Keratinocyte (primary cell): ENCODE results near the gene RASA1. TPM values are rescaled to one million over a fixed set of nuclear protein-coding genes. Genes with fewer than 3 reads are reported as not detected.
A peak's percentile ranks its signal among the peaks of the same experiment; 100 is the strongest.

Experiments used
- DNase-seq: peaks from one replicate; pipeline ENCODE4 v3.0.0-alpha.2; 2011; ENCODE audit warnings: low read depth, missing footprints, low spot score
- FAIRE-seq: peaks from 2 replicates; lab custom pipeline; 2011; peaks lifted over from hg19 to GRCh38; lab: Jason Lieb, UNC
- H2AFZ ChIP-seq: 2 replicates; pipeline ENCODE4 v1.6.0; 2012; ENCODE audit warnings: low read length, control low read depth, inconsistent platforms; ENCODE audit not compliant: control insufficient read depth
- H3K27ac ChIP-seq: 2 replicates; pipeline ENCODE4 v1.5.1; 2011; ENCODE audit warnings: low read length; ENCODE audit not compliant: control insufficient read depth, insufficient read depth
- H3K27me3 ChIP-seq: 3 replicates; pipeline ENCODE4 v1.6.0; 2011; ENCODE audit warnings: low read length; ENCODE audit not compliant: control insufficient read depth, insufficient read depth; ENCODE audit errors: extremely low read depth
- H3K36me3 ChIP-seq, 2 experiments: 2 replicates in 1 of 2; 3 replicates in 1 of 2; pipeline ENCODE4 v1.5.1; 2011; ENCODE audit warnings: low read length in 2 of 2, mild to moderate bottlenecking in 1 of 2; ENCODE audit not compliant: control insufficient read depth in 2 of 2, insufficient read depth in 2 of 2; ENCODE audit errors: extremely low read depth in 1 of 2
- H3K4me1 ChIP-seq: 3 replicates; pipeline ENCODE4 v1.5.1; 2011; ENCODE audit warnings: low read length; ENCODE audit not compliant: control insufficient read depth, insufficient read depth; ENCODE audit errors: extremely low read depth
- H3K4me2 ChIP-seq: 3 replicates; pipeline ENCODE4 v1.6.0; 2011; ENCODE audit warnings: low read depth, low read length; ENCODE audit not compliant: control insufficient read depth, insufficient read depth; ENCODE audit errors: extremely low read depth
- H3K4me3 ChIP-seq, 3 experiments: fragments of 200-600 bp in 1 of 3; sonication (generic) in 1 of 3; 2 replicates in 2 of 3; 3 replicates in 1 of 3; pipeline ENCODE4 v1.5.1; 2011 to 2016; ENCODE audit warnings: low read length in 3 of 3, mild to moderate bottlenecking in 3 of 3, control low read depth in 2 of 3, inconsistent platforms in 1 of 3, low read depth in 1 of 3, mixed read lengths in 1 of 3, mixed run types in 1 of 3, moderate library complexity in 1 of 3; ENCODE audit not compliant: control insufficient read depth in 2 of 3, insufficient read depth in 2 of 3; ENCODE audit errors: extremely low read depth in 1 of 3
- H3K79me2 ChIP-seq: 2 replicates; pipeline ENCODE4 v1.6.0; 2012; ENCODE audit warnings: low read length; ENCODE audit not compliant: control insufficient read depth, insufficient read depth
- H3K9ac ChIP-seq: 3 replicates; pipeline ENCODE4 v1.6.0; 2011; ENCODE audit warnings: low read length; ENCODE audit not compliant: control insufficient read depth, insufficient read depth; ENCODE audit errors: extremely low read depth
- H3K9me1 ChIP-seq: 3 replicates; pipeline ENCODE4 v1.6.0; 2011; ENCODE audit warnings: low read length; ENCODE audit not compliant: control insufficient read depth, insufficient read depth; ENCODE audit errors: extremely low read depth
- H3K9me3 ChIP-seq: 2 replicates; pipeline ENCODE4 v1.5.1; 2012; ENCODE audit warnings: low read depth, low read length; ENCODE audit not compliant: control insufficient read depth
- H4K20me1 ChIP-seq: 3 replicates; pipeline ENCODE4 v1.6.0; 2011; ENCODE audit warnings: low read length; ENCODE audit not compliant: control insufficient read depth, insufficient read depth; ENCODE audit errors: extremely low read depth
- EZH2 ChIP-seq: IDR thresholded peaks from one replicate; pipeline ENCODE4 v1.6.1; 2012; ENCODE audit warnings: inconsistent platforms, mild to moderate bottlenecking, low read length, moderate library complexity
- dilution Hi-C: fragments of 300-500 bp; cut with MboI; formaldehyde crosslinking; loops from one replicate; pipeline ENCODE4 v1.7.0; 2020; ENCODE audit warnings: low sequenced_read_pairs; ENCODE audit not compliant: extremely low pct_ligation_motif_present
- polyA plus RNA-seq, 5 experiments: library from polyadenylated mRNA; depleted of rRNA in 3 of 5; stranded (reverse) in 3 of 5; stranded (forward) in 1 of 5; unstranded in 1 of 5; fragments of >200 nt; gene quantifications; 1 replicate in 1 of 5; 2 replicates in 3 of 5; 3 replicates in 1 of 5; pipeline versions ENCODE4 v1.2.1 to v1.2.3, GENCODE V29; 2011 to 2012; ENCODE audit warnings: missing spikeins in 2 of 5, low read depth in 1 of 5, low replicate concordance in 1 of 5
- TF ChIP-seq, protein P1 (sequence below), 3 experiments: IDR thresholded peaks in 1 of 3; conservative IDR thresholded peaks in 1 of 3; optimal IDR thresholded peaks in 1 of 3; 2 replicates in 2 of 3; 3 replicates in 1 of 3; pipeline versions ENCODE3 to v1.5.1; 2011; ENCODE audit warnings: low read length in 3 of 3, mild to moderate bottlenecking in 3 of 3, moderate library complexity in 2 of 3, control low read depth in 1 of 3, inconsistent platforms in 1 of 3; ENCODE audit not compliant: insufficient read depth in 2 of 3; ENCODE audit errors: extremely low read depth in 1 of 3

Gene RASA1
- polyA plus RNA-seq, 1 donor (not counting 4 experiments of a cell fraction or from before 2014, with no cell fraction given), result 57.9 TPM

DNA sequence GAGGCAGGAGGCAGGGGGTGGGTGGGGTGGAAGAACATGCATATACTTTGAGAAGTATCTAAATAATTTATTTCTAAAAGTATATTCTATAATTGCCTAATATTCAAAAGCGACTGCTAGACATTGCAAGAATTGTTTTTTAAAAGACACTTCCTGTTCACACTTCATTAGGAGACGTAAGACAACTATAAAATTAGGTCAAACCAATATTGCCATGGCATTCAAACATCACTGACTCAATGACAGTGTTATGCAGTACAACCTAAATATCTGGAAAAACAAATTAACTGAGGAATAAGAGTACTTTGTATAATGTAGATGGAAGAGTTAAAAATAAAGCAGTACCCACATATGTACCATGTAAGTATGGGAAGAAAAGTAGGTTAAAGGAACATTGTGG lies 140.5 kb downstream of the RASA1 start:
- Histone ChIP-seq H3K9ac (no peak overlapping the region), H3K4me1 (peaks cover 9% of the 10 kb centered on the region), H3K36me3 (peaks cover 12% of the 10 kb centered on the region in 2 experiments), H3K9me3 (no peaks in the 10 kb centered on the region), H3K27me3 (no peaks in the 10 kb centered on the region), H3K27ac (no peak overlapping the region), H3K4me3 (no peak overlapping the region), H2AFZ (no peak overlapping the region), H4K20me1 (no peaks in the 10 kb centered on the region), H3K4me2 (no peak overlapping the region), H3K9me1 (no peaks in the 10 kb centered on the region), H3K79me2 (peaks cover 42% of the 10 kb centered on the region)
- TF ChIP-seq, protein P1, sequence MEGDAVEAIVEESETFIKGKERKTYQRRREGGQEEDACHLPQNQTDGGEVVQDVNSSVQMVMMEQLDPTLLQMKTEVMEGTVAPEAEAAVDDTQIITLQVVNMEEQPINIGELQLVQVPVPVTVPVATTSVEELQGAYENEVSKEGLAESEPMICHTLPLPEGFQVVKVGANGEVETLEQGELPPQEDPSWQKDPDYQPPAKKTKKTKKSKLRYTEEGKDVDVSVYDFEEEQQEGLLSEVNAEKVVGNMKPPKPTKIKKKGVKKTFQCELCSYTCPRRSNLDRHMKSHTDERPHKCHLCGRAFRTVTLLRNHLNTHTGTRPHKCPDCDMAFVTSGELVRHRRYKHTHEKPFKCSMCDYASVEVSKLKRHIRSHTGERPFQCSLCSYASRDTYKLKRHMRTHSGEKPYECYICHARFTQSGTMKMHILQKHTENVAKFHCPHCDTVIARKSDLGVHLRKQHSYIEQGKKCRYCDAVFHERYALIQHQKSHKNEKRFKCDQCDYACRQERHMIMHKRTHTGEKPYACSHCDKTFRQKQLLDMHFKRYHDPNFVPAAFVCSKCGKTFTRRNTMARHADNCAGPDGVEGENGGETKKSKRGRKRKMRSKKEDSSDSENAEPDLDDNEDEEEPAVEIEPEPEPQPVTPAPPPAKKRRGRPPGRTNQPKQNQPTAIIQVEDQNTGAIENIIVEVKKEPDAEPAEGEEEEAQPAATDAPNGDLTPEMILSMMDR (optimal IDR thresholded peaks at IDR 0.05 in 1 of 3, IDR thresholded peaks at IDR 0.05 in 1 of 3, conservative IDR thresholded peaks at IDR 0.05 in 1 of 3; ENCODE audit: extremely low read depth in 1 of 3, insufficient read depth in 2 of 3, low read length in 3 of 3), result no peak
- no peak for TF ChIP-seq EZH2
- dilution Hi-C loops, result no loop called here
- DNase-seq (no peak), FAIRE-seq (no peak)

DNA sequence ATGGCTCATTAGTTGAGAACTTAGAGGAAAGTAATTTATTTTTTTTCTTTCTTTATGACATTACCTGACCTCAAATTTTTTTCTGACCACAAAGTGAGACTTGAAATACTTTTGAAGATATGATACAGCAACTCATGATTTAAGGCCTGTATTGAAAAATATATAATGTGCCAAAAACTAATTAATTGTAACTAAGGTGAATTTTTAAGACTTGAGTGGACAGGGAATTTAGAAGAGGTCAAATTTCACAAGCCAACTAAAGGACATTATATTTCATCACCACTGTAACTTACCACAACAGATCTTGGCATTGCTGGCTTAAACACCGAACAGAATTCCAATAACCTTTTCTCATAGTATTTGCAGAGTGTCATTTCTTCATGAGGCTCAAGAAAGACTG lies 143.2 kb downstream of the RASA1 start:
- no peak overlapping the region for H3K9ac ChIP-seq
- peak overlapping the region in 2 of 3 experiments; percentile 95 to 99 for H3K4me3 ChIP-seq
- FAIRE-seq, result no peak
- no peaks in the 10 kb centered on the region for H3K27me3 ChIP-seq
- H2AFZ ChIP-seq, result no peak overlapping the region
- peaks cover 38% of the 10 kb centered on the region for H3K79me2 ChIP-seq
- H3K4me2 ChIP-seq, result peak overlapping the region; percentile 86
- H3K9me3 ChIP-seq, result no peaks in the 10 kb centered on the region
- no peaks in the 10 kb centered on the region for H3K9me1 ChIP-seq
- H3K27ac ChIP-seq, result peak overlapping the region; percentile 4
- H4K20me1 ChIP-seq, result no peaks in the 10 kb centered on the region
- H3K36me3 ChIP-seq, result peaks cover 5 to 6% of the 10 kb centered on the region in 2 experiments
- peaks cover 9% of the 10 kb centered on the region for H3K4me1 ChIP-seq
- dilution Hi-C loops, result no loop called here
- no peak for DNase-seq
- no peak for TF ChIP-seq EZH2
- TF ChIP-seq, protein P1 (optimal IDR thresholded peaks at IDR 0.05 in 1 of 3, IDR thresholded peaks at IDR 0.05 in 1 of 3, conservative IDR thresholded peaks at IDR 0.05 in 1 of 3; ENCODE audit: extremely low read depth in 1 of 3, insufficient read depth in 2 of 3, low read length in 3 of 3), result no peak
